HL-60 (cell line): ENCODE data around the gene TTC27.

Experiments
- DNase-seq, 2 experiments: peaks; one replicate each; pipeline ENCODE4 v3.0.0-alpha.2; 2010 to 2020; ENCODE audit warnings: low read depth in 1 of 2, low spot score in 1 of 2
- H3K27ac ChIP-seq: fragments of 250-450 bp; sonication (Bioruptor Pico); replicated peaks from 2 replicates; pipeline ENCODE4 v1.5.1; 2020; ENCODE audit warnings: mild to moderate bottlenecking, moderate library complexity
- H3K27me3 ChIP-seq: fragments of 250-450 bp; sonication (Bioruptor Pico); 2 replicates; pipeline ENCODE4 v1.5.1; 2021; ENCODE audit warnings: mild to moderate bottlenecking, moderate library complexity; ENCODE audit not compliant: insufficient read depth, poor library complexity, severe bottlenecking
- H3K4me3 ChIP-seq: replicated peaks from 2 replicates; pipeline ENCODE4 v1.5.1; 2011; ENCODE audit warnings: mild to moderate bottlenecking, control low read depth, low read length; ENCODE audit not compliant: insufficient read depth
- GABPA ChIP-seq: IDR thresholded peaks from 2 replicates; pipeline ENCODE4 v1.6.1; 2012; ENCODE audit warnings: low read depth
- POLR2AphosphoS5 ChIP-seq: IDR thresholded peaks from 2 replicates; pipeline ENCODE4 v1.6.1; 2012; ENCODE audit warnings: low read depth
- REST ChIP-seq: IDR thresholded peaks from 2 replicates; pipeline ENCODE4 v1.6.1; 2012; ENCODE audit warnings: low read depth; ENCODE audit not compliant: insufficient replicate concordance
- SPI1 ChIP-seq: IDR thresholded peaks from 2 replicates; pipeline ENCODE4 v1.6.1; 2012; ENCODE audit warnings: low read depth, mild to moderate bottlenecking, borderline replicate concordance
- TF ChIP-seq, protein P1 (sequence below): IDR thresholded peaks from one replicate; pipeline ENCODE4 v1.5.1; 2011; ENCODE audit warnings: low read length, control low read depth, inconsistent platforms; ENCODE audit not compliant: insufficient read depth

TTC27 gene

DNA sequence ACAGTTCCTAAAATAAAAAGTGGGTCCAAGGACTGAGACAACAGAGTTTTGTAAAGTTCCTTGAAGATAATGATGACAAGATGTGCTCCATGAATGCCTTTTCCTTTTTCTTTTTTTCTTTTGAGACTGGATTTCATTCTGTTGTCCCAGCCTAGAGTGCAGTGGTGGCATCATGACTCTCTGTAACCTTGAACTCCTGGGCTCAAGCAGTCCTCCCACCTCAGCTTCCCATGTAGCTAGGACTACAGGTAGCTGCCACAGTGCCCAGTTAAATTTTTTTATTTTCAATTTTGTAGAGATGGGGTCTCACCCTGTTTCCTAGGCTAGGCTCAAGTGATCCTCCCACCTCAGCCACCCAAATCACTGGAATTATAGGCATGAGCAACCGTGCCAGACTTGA is 16.1 kb upstream of the TTC27 start:
- Histone ChIP-seq H3K27ac (no peak overlapping the region), H3K27me3 (no peaks in the 10 kb centered on the region), H3K4me3 (no peak overlapping the region)
- no peak for TF ChIP-seq GABPA
- TF ChIP-seq POLR2AphosphoS5, result no peak
- TF ChIP-seq REST, result no peak
- TF ChIP-seq, protein P1, sequence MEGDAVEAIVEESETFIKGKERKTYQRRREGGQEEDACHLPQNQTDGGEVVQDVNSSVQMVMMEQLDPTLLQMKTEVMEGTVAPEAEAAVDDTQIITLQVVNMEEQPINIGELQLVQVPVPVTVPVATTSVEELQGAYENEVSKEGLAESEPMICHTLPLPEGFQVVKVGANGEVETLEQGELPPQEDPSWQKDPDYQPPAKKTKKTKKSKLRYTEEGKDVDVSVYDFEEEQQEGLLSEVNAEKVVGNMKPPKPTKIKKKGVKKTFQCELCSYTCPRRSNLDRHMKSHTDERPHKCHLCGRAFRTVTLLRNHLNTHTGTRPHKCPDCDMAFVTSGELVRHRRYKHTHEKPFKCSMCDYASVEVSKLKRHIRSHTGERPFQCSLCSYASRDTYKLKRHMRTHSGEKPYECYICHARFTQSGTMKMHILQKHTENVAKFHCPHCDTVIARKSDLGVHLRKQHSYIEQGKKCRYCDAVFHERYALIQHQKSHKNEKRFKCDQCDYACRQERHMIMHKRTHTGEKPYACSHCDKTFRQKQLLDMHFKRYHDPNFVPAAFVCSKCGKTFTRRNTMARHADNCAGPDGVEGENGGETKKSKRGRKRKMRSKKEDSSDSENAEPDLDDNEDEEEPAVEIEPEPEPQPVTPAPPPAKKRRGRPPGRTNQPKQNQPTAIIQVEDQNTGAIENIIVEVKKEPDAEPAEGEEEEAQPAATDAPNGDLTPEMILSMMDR, result no peak
- no peak for TF ChIP-seq SPI1
- no peak for DNase-seq

DNA sequence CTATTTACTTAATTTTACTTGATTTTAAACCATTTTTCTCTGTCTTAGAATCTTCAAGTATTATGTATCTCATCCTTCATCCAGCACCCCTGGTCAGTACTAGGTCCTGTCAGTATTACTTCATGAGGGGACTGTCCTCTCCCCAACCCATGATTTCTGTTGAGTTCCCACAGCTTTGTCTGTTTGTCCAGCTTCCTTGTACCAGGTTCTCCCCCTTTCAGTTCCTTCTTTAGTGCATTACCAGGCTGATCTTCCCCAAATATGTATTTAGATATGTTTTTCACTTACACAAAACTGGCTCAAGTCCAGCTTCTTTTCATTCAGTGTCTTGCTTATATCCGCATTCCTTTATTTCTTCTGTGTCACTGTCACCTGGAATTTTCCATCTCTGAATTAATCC is 13.8 kb upstream of the TTC27 start:
- Histone ChIP-seq H3K27me3 (no peaks in the 10 kb centered on the region), H3K4me3 (no peak overlapping the region), H3K27ac (no peak overlapping the region)
- no peak for DNase-seq
- no peak for TF ChIP-seq REST

- DNase-seq, result no peak
- Histone ChIP-seq H3K4me3 (no peak overlapping the region), H3K27ac (no peak overlapping the region), H3K27me3 (no peaks in the 10 kb centered on the region)
- no peak for TF ChIP-seq GABPA
- TF ChIP-seq, protein P1, result no peak
- no peak for TF ChIP-seq SPI1
- TF ChIP-seq REST, result no peak
Measured at GRCh38 chr2:32617599-32618189, 10.2 kb upstream of the TTC27 start.
